Neural progenitor cell (in vitro differentiated cells): ENCODE results near the gene SUSD2. TPM values are rescaled to one million over a fixed set of nuclear protein-coding genes. Genes with fewer than 3 reads are reported as not detected.
A peak's percentile ranks its signal among the peaks of the same experiment; 100 is the strongest.

Experiments used
- DNase-seq: peaks from one replicate; pipeline ENCODE4 v3.0.0-alpha.2; 2016; ENCODE audit warnings: low spot score
- H2AFZ ChIP-seq: fragments of 200-600 bp; sonication (generic); replicated peaks from 2 replicates; pipeline ENCODE4 v1.6.1; 2016; ENCODE audit warnings: antibody characterized with exemption
- H3F3A ChIP-seq: fragments of 200-600 bp; sonication (generic); 2 replicates; pipeline ENCODE4 v1.6.1; 2016; ENCODE audit warnings: antibody characterized with exemption, low read depth
- H3K27ac ChIP-seq: fragments of 200-600 bp; sonication (generic); 2 replicates; pipeline ENCODE4 v1.5.1; 2016; ENCODE audit warnings: mild to moderate bottlenecking
- H3K27me3 ChIP-seq: fragments of 200-600 bp; sonication (generic); 2 replicates; pipeline ENCODE4 v1.6.1; 2016; ENCODE audit warnings: mild to moderate bottlenecking, moderate library complexity
- H3K36me3 ChIP-seq: fragments of 200-600 bp; sonication (generic); 2 replicates; pipeline ENCODE4 v1.5.1; 2016
- H3K4me1 ChIP-seq: fragments of 200-600 bp; sonication (generic); 2 replicates; pipeline ENCODE4 v1.6.1; 2016; ENCODE audit warnings: mixed run types
- H3K4me2 ChIP-seq: fragments of 200-600 bp; sonication (generic); 2 replicates; pipeline ENCODE4 v1.6.1; 2016
- H3K4me3 ChIP-seq: fragments of 200-600 bp; sonication (generic); 2 replicates; pipeline ENCODE4 v1.5.1; 2016
- H3K79me2 ChIP-seq: fragments of 200-600 bp; sonication (generic); 2 replicates; pipeline ENCODE4 v1.6.1; 2016; ENCODE audit warnings: low read depth
- H3K9ac ChIP-seq: fragments of 200-600 bp; sonication (generic); 2 replicates; pipeline ENCODE4 v1.6.1; 2016
- H3K9me3 ChIP-seq: fragments of 200-600 bp; sonication (generic); 2 replicates; pipeline ENCODE4 v1.5.1; 2016; ENCODE audit warnings: low read depth
- H4K20me1 ChIP-seq: fragments of 200-600 bp; sonication (generic); 2 replicates; pipeline ENCODE4 v1.6.1; 2016; ENCODE audit warnings: low read depth
- H3K27ac Mint-ChIP-seq: 3 replicates; pipeline ENCODE4 v1.8.0; 2021; ENCODE audit warnings: mixed read lengths
- H3K27me3 Mint-ChIP-seq: 2 replicates; pipeline ENCODE4 v1.8.0; 2022; ENCODE audit warnings: low read depth, mild to moderate bottlenecking, inconsistent platforms, moderate library complexity, mixed read lengths; ENCODE audit not compliant: insufficient read depth
- H3K36me3 Mint-ChIP-seq: 3 replicates; pipeline ENCODE4 v1.8.0; 2021; ENCODE audit warnings: mixed read lengths
- H3K4me1 Mint-ChIP-seq: 3 replicates; pipeline ENCODE4 v1.8.0; 2021; ENCODE audit warnings: mixed read lengths
- H3K4me3 Mint-ChIP-seq: 3 replicates; pipeline ENCODE4 v1.8.0; 2021; ENCODE audit warnings: mild to moderate bottlenecking, moderate library complexity, mixed read lengths
- H3K9me3 Mint-ChIP-seq: 3 replicates; pipeline ENCODE4 v1.8.0; 2020; ENCODE audit warnings: mixed read lengths
- CTCF ChIP-seq: fragments of 200-600 bp; sonication (generic); IDR thresholded peaks from 2 replicates; pipeline ENCODE4 v1.5.1; 2017; ENCODE audit warnings: antibody characterized with exemption, mild to moderate bottlenecking
- EZH2 ChIP-seq: fragments of 200-600 bp; sonication (generic); IDR thresholded peaks from 2 replicates; pipeline ENCODE4 v1.6.1; 2017; ENCODE audit warnings: antibody characterized with exemption, mild to moderate bottlenecking, moderate library complexity
- EZH2phosphoT487 ChIP-seq: fragments of 200-600 bp; sonication (generic); IDR thresholded peaks from 2 replicates; pipeline ENCODE4 v1.6.1; 2017; ENCODE audit warnings: antibody characterized with exemption
- total RNA-seq: library from RNA; depleted of rRNA; stranded (reverse); fragments of >200 nt; gene quantifications from 2 replicates; pipeline ENCODE4 v1.2.3, GENCODE V29; 2015; ENCODE audit warnings: low replicate concordance

The SUSD2 gene
- total RNA-seq, 1 donor from 2014 or later, result 0.02 TPM

GRCh38 chr22:24170632-24171031 is 10.7 kb upstream of the SUSD2 start:
- Histone ChIP-seq H3K4me2 (no peak overlapping the region), H3K36me3 (no peaks in the 10 kb centered on the region)

GRCh38 chr22:24171822-24172221 is 9.5 kb upstream of the SUSD2 start:
- Mint-ChIP-seq H3K27ac (no peak overlapping the region), H3K9me3 (no peaks in the 10 kb centered on the region), H3K36me3 (peaks cover 8% of the 10 kb centered on the region), H3K4me3 (no peak overlapping the region), H3K27me3 (no peaks in the 10 kb centered on the region), H3K4me1 (peaks cover 7% of the 10 kb centered on the region)
- no peak for TF ChIP-seq EZH2
- no peak for TF ChIP-seq EZH2phosphoT487
- TF ChIP-seq CTCF, result no peak
- no peak overlapping the region for H3K9ac ChIP-seq
- no peaks in the 10 kb centered on the region for H3K79me2 ChIP-seq
- H3K36me3 ChIP-seq, result no peaks in the 10 kb centered on the region
- no peaks in the 10 kb centered on the region for H4K20me1 ChIP-seq
- DNase-seq, result no peak
- no peaks in the 10 kb centered on the region for H3K9me3 ChIP-seq
- H3K4me1 ChIP-seq, result no peaks in the 10 kb centered on the region
- H3F3A ChIP-seq, result no peaks in the 10 kb centered on the region
- no peaks in the 10 kb centered on the region for H3K27me3 ChIP-seq
- H3K4me2 ChIP-seq, result no peak overlapping the region
- no peak overlapping the region for H3K27ac ChIP-seq
- no peak overlapping the region for H2AFZ ChIP-seq
- no peak overlapping the region for H3K4me3 ChIP-seq

More at GRCh38 chr22:24170632-24171031, 10.7 kb upstream of the SUSD2 start:
- no peak for DNase-seq
- Histone ChIP-seq H3K4me3 (no peak overlapping the region), H3K27me3 (no peaks in the 10 kb centered on the region), H4K20me1 (no peaks in the 10 kb centered on the region), H3K79me2 (no peaks in the 10 kb centered on the region), H3K9ac (no peak overlapping the region), H3K4me1 (no peaks in the 10 kb centered on the region), H3F3A (no peaks in the 10 kb centered on the region), H3K9me3 (no peaks in the 10 kb centered on the region), H2AFZ (no peak overlapping the region), H3K27ac (no peak overlapping the region)
- H3K9me3 Mint-ChIP-seq, result no peaks in the 10 kb centered on the region
- peaks cover 7% of the 10 kb centered on the region for H3K4me1 Mint-ChIP-seq
- H3K27me3 Mint-ChIP-seq, result no peaks in the 10 kb centered on the region
- no peak overlapping the region for H3K27ac Mint-ChIP-seq
- no peak overlapping the region for H3K4me3 Mint-ChIP-seq
- H3K36me3 Mint-ChIP-seq, result peaks cover 8% of the 10 kb centered on the region
- TF ChIP-seq CTCF (no peak), EZH2 (no peak)

- no peak overlapping the region for H3K4me3 Mint-ChIP-seq
- Histone ChIP-seq H3K9ac (no peak overlapping the region), H3K79me2 (no peaks in the 10 kb centered on the region), H3K4me2 (no peak overlapping the region), H2AFZ (no peak overlapping the region), H3F3A (no peaks in the 10 kb centered on the region), H3K9me3 (no peaks in the 10 kb centered on the region), H3K27me3 (no peaks in the 10 kb centered on the region), H3K4me3 (no peak overlapping the region), H4K20me1 (no peaks in the 10 kb centered on the region), H3K4me1 (no peaks in the 10 kb centered on the region), H3K27ac (no peak overlapping the region), H3K36me3 (no peaks in the 10 kb centered on the region)
- TF ChIP-seq CTCF, result peak; percentile 74
- TF ChIP-seq EZH2, result no peak
- no peaks in the 10 kb centered on the region for H3K27me3 Mint-ChIP-seq
- DNase-seq, result peak; percentile 85
- H3K27ac Mint-ChIP-seq, result peak overlapping the region; percentile 72
- peaks cover 7% of the 10 kb centered on the region for H3K4me1 Mint-ChIP-seq
- H3K36me3 Mint-ChIP-seq, result peaks cover 1% of the 10 kb centered on the region
- no peaks in the 10 kb centered on the region for H3K9me3 Mint-ChIP-seq
Observed at GRCh38 chr22:24175160-24175808, 6.0 kb upstream of the SUSD2 start.
